RKO (cell line): ENCODE data around the gene ASB6.
"Not testable (repeated sequence)": the region's sequence is repeated elsewhere in the genome, so short reads cannot be mapped to it uniquely, and the experiment has no call there.

Experiments used
- DNase-seq: peaks from one replicate; pipeline ENCODE4 v3.0.0-alpha.2; 2016; ENCODE audit warnings: low spot score

Gene ASB6

DNA sequence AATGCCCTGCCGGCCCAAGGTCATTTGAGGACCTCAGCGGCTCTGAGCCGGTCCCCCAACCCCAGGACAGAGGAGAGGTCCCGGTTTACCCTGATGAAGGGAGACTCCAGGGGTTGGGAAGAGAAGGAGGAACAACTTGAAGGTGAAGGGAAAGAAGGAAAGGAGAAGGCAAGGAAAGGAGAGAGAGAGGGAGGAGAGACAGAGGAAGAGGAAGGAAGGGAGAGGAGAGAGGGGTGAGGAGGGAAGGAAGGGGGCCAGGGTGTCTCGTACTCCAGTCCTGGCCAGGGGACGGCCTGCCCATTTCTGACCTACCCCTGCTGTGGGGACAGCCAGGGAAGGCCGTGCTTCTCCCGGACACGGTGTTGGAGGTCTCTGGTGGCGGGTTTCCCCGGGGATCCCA lies 25.4 kb upstream of the ASB6 start:
- no peak for DNase-seq

DNA sequence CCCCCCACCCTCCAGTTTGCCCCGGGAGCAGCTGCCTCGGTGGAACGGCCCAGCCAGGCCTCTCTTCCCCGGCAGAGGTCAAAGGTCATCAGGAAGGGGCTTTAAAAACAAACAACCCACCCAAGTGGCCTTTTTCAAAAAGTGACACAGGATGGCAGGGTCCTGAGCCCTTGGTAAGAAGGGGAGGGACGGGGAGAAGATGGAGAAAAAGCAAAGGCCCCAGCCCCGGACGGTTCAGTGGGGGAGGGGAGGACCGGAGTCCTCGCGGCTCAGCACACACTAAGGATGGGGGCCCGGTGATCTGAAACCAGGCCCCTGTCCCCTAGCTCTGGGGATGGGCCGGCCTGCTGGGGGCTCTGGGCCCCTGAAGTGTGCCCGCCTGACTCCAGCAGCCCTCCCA lies 24.6 kb upstream of the ASB6 start:
- no peak for DNase-seq

DNA sequence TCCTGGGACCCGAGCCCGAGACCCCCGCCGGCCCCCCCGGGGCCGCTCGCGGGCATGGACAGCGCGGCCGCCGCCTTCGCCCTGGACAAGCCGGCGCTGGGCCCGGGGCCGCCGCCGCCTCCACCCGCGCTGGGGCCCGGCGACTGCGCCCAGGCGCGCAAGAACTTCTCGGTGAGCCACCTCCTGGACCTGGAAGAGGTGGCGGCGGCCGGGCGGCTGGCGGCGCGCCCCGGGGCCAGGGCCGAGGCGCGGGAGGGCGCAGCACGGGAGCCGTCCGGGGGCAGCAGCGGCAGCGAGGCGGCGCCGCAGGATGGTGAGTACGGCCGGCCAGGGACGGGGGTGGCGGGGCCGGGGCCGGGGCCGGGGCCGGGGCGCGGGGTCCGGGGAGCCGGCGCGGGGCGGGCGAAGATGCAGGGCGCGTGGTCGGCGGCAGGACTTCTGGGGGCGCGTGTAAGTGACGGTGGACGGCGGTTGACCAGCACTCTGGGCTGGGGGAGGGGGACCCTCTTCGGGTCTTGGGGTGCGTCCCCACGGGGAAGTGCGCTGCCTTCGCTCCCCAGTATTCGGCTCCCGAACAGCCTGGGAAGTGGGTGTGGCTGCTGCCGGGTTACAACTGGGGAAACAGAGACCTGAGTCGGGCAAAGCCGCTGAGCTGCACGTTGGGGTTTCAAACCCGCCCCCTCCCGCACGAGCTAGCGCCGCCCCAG lies 24.0 kb upstream of the ASB6 start:
- no peak for DNase-seq

DNA sequence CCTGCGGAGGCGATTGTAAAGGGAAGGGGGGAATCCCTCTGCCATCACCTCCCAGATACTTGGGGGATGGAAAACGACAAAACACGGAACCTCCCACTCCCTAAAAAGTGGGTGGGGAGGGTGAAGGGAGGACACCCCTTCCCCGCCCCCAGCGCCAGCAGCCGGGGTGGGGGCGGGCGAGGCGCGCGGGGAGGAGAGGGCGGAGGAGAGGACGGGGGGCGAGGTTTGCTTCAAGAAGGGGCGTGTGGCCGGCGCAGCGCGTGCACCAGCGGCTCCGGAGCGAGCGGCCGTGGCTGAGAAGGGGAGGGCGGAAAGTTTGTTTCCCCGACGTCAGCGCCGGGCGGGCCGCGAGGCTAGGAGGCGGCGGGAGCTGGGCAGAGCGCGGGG lies 23.4 kb upstream of the ASB6 start, which contains the start of gene PRRX2:
TSS of gene PRRX2 (plus strand) at position 259 of the 387 bp plus-strand sequence. CDS start 221 bp downstream, outside the sequence.
- no peak for DNase-seq

DNA sequence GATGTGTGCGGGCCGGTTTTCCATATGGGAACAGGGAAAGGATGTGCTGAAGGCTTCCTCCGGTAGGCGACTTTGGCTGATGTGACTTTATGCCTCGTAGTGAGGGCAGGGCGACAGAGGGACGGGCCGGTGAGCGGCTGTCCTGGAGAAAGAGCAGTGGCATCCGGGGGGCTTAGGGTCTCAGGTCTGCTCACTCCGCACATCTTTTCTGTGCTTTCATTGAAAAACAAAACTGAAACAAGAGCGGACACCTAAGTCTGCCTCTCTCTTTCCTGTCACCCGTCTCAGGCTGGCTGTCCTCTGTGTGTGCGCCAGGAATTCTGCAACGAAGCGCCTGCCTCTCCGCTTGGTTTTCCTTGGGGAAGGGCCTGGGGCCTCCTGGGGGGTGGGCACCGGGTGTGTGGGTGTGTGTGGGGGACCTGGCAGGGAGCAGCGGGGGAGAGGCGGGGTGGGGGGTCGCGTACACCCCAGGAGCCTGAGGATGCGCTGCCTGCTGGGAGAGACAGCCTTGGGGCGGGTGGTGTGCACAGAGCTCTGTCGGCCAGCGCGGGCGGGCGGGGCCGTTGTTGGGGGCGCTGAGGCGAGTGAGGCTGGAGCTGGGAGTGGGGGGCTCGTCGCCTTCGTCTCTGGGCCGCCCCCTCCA lies 22.9 kb upstream of the ASB6 start:
- no peak for DNase-seq

DNA sequence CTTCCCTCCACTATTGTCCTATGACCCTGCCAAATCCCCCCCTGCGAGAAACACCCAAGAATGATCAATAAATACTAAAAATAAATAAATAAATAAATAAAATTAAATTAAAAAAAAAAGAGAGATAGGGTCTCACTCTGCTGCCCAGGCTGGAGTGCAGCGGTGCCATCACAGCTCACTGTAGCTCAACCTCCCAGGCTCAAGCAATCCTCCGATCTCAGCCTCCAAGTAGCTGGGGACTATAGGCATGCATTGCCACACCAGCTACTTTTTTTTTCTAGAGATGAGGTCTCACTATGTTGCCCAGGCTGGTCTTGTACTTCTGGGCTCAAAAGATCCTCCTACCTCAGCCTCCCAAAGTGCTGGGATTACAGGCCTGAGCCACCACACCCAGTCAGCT lies 20.3 kb upstream of the ASB6 start:
- not testable (repeated sequence) for DNase-seq

DNA sequence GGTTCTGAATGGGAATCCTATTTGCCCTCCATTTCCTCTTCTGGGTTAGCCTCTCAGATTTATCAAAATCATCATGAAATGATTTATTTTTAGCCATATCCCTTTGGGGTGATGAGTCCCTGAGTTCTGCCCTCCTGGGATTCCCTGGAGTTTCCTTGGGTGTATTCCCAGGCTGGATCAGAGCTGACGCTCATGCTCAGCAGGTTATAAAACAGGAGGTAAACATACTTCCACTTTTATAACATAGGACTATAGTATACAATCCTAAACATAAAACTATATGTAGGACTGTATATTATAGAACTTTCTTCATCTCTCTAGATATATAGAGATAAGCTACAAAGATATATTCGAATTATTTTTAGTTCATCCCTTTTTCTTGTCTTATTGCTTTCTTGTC lies 19.1 kb upstream of the ASB6 start:
- DNase-seq = no peak

DNA sequence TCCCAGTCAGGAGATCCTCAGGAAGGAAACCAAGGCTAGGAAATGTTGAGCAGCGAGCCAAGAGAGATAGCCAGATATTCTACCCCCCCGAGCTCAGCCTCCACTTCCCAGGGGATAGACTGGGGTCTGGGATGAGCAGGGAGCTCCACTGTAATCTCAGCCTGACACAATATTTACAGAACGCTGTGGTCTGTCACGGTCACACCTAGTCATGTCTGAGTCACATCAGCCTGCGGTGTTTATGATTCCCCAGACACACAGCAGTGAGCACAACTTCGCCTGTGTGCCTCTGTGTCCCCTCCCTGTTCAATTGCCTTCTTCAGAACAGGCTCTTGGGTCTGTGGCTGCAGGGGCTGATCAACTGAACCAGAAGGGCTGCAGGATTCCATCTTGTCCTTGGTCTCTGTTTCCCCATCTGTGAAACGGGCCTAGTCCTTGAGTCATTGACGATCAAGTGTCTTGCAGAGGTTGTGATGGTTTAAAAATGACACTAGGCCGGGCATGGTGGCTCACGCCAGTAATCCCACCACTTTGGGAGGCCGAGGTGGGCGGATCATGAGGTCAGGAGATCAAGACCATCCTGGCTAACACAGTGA lies 14.9 kb upstream of the ASB6 start:
- peak; percentile 76 for DNase-seq

DNA sequence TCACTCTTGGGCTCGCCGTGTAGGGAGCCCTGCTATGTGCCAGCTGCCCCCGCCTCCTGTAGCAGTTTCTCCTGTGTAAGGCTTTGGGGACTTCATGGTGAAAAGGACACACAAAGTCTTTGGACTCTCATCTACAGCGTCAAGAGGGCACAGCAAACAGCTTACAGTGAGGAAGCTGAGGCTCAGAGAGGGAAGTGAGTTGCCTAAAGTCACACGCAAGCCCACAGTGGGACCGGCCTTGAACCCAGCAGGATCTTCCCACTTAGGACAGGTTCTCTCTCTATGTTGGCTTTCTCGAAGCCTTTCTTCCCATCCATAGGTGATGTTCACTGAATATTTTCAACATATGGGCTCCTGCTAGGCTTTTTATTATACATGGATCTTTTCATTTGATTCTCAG lies 13.7 kb upstream of the ASB6 start:
- DNase-seq = no peak

DNA sequence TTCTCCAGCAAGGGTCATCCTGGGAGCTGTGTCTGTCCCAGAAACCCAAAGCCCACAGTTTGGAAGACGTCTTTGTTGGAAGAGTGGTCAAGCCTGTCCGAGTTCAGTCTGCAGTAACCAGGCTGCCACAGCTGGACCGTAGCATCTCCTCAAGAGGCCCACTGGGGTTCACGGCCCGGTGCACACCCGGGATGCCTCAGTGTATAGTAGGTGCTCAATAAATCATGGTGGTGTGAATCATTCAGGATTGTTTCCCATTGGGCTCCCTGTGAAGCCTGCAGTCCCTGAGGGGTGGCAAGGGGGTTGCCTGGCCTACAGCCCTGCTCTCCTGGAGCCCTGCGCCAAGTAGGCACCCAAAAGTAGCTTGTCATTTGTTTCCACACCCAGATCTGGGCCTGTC lies 13.2 kb upstream of the ASB6 start:
- DNase-seq = no peak

DNA sequence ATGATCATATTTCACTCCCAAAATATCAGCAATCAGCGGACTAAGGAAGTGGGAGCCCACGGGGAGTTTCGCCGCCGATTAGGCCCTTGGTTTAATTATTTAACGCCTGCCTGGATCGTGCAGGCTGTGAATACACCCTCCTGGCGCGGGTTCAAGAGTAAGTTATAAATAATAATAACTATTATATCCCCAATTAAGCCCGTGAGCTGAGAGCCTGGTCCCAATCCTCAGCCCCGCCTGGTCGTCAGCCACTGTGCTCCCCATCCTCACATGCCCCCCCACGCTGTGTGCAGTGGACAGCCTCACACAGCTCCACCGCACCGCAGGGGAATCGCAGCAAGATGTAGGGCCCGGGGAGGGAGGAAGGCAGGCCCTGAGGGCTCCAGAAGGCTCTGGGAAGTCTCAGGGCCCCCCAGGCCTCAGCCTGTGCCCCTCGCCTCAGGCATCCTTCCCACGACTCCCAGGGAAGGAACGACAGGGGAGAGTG lies 12.6 kb upstream of the ASB6 start:
- no peak for DNase-seq

DNA sequence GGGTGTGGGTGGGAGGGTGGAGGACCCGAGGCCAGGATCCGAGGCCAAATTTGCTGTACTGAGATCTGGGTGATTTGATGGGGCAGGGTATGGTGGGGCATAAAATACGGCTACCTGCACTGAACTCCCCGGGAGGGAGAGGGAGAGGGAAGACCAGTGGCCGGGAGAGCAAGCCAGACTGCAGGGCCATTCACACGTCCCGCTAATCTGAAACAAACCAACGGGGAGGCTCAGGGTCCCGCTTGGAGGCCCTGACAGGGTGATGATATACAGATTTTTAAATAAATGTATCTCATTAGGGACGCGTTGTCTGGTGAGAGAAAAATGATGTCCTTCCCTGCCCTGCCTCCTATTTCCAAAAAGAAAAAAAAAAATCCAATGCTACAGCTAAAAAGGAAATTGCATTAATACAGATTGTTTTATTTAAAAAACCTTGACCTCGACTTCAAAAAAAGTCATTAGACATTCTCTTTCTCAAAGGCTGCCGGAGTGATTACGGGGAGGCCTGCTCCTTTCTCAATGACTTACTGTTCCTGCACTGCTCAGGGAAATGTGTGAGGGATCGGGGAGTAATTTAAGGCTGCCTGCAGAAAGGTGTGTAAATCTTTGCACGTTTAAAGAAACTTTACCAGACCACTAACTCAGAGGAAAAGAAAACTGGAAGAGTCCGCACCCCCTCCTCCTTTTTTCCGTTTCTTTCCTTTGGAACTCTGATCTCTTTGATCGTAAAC lies 12.0 kb upstream of the ASB6 start:
- no peak for DNase-seq

DNA sequence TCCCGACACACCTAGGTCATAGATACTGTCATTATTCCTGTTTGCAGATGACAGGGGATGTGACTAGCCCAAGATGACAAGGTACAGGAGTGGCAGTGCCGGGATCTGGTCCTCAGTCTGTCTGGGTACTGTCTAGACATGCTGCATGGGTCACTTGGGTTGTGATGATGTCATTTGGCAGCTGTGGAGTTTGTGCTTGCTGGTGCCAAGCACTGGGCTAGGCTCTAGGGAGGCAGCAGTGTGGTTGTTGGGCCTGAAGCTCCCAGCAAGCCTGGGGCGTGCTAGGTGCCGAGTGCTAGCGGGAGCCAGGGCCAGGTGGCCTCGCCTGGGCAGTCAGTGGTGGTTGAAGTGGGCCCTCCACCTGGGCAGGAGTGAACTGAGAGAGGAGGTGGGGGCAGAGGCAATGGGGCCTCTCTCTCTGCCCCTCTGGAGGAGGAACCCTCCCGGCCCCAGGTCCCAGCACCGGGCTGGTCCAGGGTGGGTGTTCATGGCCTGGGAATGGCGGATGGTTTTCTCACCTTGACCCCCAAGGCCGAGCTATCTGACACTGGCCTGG lies 8.8 kb upstream of the ASB6 start:
- no peak for DNase-seq

DNA sequence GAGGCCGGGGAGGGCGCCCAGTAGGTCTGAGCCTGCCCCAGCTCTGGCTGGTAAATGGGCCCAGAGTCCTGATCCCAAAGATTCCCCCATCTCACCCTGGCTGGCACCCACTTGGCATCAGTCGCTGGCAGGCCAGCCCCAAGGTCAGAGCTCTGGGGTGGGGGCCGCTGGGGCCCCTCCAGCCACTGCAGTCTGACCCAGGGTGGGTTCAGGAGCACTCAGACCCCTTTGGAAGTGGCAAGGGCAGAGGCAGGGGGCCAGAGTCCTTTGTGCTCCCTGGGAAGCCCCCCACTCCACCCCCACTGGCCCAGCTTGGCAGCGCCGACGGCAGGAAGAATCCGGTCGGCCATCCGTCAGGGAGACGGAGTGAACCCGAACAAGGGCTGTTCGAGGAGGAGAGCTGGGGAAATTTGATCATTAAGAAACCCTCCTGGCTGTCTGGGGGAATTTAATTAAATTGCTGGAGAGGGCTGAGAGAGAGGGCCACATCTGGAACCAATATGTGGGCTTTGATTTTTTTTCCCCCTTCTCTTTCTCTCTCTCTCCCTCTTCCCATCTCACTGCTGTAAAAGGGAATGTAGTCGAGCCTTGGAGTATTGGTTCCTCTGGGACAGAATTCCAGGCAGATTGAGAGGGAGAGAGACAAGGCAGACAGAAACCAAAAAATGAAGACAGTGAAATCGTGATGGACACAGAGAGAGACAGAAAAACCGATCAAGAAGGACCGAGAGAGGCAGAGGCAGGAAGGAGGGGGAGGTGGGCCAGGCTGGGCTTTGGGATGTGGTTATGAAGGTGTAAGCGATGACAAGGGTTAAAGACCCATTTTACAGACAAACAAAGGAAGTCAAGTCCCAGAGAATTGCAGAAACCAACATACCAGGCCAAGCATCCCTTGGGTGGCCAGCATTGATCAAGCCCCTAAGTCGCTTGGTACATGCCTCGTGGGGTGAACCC lies 8.1 kb upstream of the ASB6 start:
- DNase-seq = no peak

DNA sequence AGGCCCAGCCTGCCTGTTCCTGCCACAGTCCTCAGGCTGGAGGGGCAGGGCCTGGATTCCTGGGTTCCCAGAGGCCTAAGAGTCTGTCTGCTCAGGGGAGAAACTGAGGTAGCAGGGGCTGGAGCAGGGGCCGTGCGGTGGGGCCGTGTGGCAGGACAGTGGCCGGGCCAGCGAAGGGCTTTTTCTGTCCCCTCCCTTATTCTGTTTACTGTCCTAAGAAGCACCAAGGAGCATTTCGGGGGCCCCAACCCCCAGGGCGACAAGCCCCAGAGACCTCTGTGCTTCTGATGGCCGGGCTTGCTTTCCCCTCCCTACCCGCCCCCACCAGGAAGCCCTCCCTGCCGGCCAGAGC lies 6.8 kb upstream of the ASB6 start:
- DNase-seq = no peak

DNA sequence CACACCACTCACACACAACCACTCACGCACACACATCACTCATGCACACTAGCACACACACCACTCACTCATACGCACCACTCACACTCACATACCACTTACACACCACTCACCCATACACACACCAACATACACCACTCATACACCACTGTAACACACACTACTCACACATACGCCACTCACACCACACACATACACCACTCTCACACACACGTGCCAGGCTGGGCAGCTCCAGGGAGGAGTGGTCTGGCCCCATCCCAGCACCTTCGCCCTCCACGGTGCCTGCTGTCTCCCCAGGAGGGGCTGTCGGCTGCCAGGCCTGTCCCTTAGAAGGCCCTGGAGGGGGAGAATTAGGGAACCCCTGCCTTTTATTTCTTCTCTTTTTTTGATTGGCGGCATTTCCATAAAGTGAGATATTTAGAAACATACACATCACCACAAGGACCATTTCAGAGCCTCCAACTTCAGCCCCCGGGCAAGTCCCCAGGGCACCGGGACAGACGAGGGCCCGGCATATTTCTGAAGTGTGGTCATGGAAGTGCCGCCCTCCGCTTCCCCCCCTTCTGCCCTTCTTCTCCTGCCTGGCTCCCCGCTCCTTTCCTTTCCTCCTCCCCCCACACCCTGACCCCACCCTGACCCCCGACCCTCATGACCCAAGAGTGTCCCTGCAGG lies 6.3 kb upstream of the ASB6 start:
- DNase-seq = no peak

DNA sequence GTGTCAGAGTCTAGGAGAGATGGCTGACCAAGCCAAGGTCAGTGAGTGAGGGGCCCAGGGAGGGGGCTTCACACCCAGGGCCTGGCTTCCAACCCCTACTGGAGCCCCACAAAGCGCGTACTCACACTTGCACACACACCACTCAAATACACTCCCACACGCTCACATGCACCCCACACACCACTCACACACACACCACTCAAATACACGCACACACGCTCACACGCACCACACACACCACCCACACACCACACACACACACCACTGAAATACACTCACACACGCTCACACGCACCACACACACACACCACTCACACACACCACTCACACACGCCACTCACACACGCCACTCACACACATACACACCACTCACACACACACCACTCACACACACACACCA lies 5.7 kb upstream of the ASB6 start:
- no peak for DNase-seq

DNA sequence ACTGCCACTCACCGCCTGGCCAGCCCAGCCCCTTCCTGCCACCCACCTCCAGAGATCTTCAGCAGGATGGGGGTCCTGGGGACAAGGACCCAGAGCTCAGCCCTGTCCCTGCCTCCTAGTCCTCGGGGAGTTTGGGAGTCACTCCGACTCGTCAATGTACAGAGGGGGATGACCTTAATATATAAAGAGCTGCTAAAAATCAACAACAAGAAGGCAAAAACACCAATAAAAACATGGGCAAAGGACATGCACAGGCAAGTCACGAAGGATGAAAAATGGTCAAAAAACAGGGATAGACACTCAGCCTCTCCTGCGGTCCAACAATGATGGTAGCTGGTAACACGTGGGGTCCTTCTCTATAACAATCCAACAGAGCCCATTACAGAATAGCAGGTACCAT lies 4.7 kb upstream of the ASB6 start:
- DNase-seq = no peak

DNA sequence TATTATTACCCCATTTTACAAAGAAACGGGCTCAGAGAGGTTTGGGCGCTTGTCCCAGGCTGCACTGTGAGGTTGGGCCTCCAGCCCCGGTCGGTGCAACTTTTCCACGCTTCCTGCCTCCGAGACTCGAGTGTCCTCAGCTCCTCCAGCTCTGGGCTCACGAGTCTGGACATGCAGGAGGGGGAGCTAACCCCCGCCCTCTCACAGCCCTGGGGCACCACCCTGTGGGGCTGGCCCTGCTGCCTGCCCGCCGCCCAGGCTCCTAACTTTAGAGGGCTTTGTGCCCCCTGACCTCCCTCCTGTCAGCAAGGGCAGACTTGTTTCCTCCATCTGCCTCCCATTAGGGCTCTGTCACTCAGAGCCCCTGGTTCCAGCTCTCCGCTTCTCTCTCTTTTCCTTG lies 4.3 kb upstream of the ASB6 start:
- no peak for DNase-seq

DNA sequence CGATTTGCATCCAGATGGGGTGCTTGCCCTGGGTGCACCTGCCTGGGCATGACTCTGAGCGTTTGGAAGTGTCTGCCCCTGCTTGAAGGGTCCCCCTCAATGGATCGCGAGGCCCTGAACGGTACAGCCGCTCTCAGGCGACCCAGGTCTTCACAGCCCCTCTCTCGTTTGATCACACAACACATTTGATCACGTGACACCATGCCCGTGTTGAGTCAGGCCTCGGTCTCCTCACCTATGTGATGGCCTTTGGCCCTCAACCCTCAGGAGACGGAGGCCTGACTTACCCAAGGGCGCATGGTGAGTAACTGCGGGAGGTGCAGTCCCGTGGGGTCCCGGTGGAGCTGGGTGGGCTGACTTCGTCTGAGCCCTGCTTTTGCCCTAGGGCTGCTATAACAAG lies 3.0 kb upstream of the ASB6 start:
- no peak for DNase-seq

DNA sequence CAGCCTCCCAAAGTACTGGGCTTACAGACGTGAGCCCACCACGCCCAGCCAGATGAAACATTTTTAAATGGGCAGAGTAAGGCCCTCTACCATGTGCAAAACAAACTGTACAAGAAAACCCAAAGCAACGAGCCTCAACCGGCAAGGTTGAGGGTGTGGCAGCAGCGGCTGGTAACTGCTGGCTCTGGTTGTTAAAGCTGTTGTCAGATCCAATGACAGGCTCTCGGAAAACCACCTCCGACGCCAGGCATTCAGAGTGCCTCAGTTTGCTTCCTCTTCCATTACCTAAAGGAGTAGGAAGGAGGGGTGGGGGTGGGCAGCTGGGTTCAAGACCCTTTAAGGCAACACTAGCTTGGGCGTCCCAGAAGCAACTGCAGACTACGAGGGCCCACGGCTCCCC lies 2.4 kb upstream of the ASB6 start:
- no peak for DNase-seq
